Keratinocyte (primary cell): ENCODE measurements around the gene HERC3. TPM values are rescaled to one million over a fixed set of nuclear protein-coding genes. Genes with fewer than 3 reads are reported as not detected.

Experiments
- DNase-seq: peaks from one replicate; pipeline ENCODE4 v3.0.0-alpha.2; 2011; ENCODE audit warnings: low read depth, missing footprints, low spot score
- FAIRE-seq: peaks from 2 replicates; lab custom pipeline; 2011; peaks lifted over from hg19 to GRCh38; lab: Jason Lieb, UNC
- H2AFZ ChIP-seq: 2 replicates; pipeline ENCODE4 v1.6.0; 2012; ENCODE audit warnings: low read length, control low read depth, inconsistent platforms; ENCODE audit not compliant: control insufficient read depth
- H3K27ac ChIP-seq: 2 replicates; pipeline ENCODE4 v1.5.1; 2011; ENCODE audit warnings: low read length; ENCODE audit not compliant: control insufficient read depth, insufficient read depth
- H3K27me3 ChIP-seq: 3 replicates; pipeline ENCODE4 v1.6.0; 2011; ENCODE audit warnings: low read length; ENCODE audit not compliant: control insufficient read depth, insufficient read depth; ENCODE audit errors: extremely low read depth
- H3K36me3 ChIP-seq, 2 experiments: 2 replicates in 1 of 2; 3 replicates in 1 of 2; pipeline ENCODE4 v1.5.1; 2011; ENCODE audit warnings: low read length in 2 of 2, mild to moderate bottlenecking in 1 of 2; ENCODE audit not compliant: control insufficient read depth in 2 of 2, insufficient read depth in 2 of 2; ENCODE audit errors: extremely low read depth in 1 of 2
- H3K4me1 ChIP-seq: 3 replicates; pipeline ENCODE4 v1.5.1; 2011; ENCODE audit warnings: low read length; ENCODE audit not compliant: control insufficient read depth, insufficient read depth; ENCODE audit errors: extremely low read depth
- H3K4me2 ChIP-seq: 3 replicates; pipeline ENCODE4 v1.6.0; 2011; ENCODE audit warnings: low read depth, low read length; ENCODE audit not compliant: control insufficient read depth, insufficient read depth; ENCODE audit errors: extremely low read depth
- H3K4me3 ChIP-seq, 3 experiments: fragments of 200-600 bp in 1 of 3; sonication (generic) in 1 of 3; 2 replicates in 2 of 3; 3 replicates in 1 of 3; pipeline ENCODE4 v1.5.1; 2011 to 2016; ENCODE audit warnings: low read length in 3 of 3, mild to moderate bottlenecking in 3 of 3, control low read depth in 2 of 3, inconsistent platforms in 1 of 3, low read depth in 1 of 3, mixed read lengths in 1 of 3, mixed run types in 1 of 3, moderate library complexity in 1 of 3; ENCODE audit not compliant: control insufficient read depth in 2 of 3, insufficient read depth in 2 of 3; ENCODE audit errors: extremely low read depth in 1 of 3
- H3K79me2 ChIP-seq: 2 replicates; pipeline ENCODE4 v1.6.0; 2012; ENCODE audit warnings: low read length; ENCODE audit not compliant: control insufficient read depth, insufficient read depth
- H3K9ac ChIP-seq: 3 replicates; pipeline ENCODE4 v1.6.0; 2011; ENCODE audit warnings: low read length; ENCODE audit not compliant: control insufficient read depth, insufficient read depth; ENCODE audit errors: extremely low read depth
- H3K9me1 ChIP-seq: 3 replicates; pipeline ENCODE4 v1.6.0; 2011; ENCODE audit warnings: low read length; ENCODE audit not compliant: control insufficient read depth, insufficient read depth; ENCODE audit errors: extremely low read depth
- H3K9me3 ChIP-seq: 2 replicates; pipeline ENCODE4 v1.5.1; 2012; ENCODE audit warnings: low read depth, low read length; ENCODE audit not compliant: control insufficient read depth
- H4K20me1 ChIP-seq: 3 replicates; pipeline ENCODE4 v1.6.0; 2011; ENCODE audit warnings: low read length; ENCODE audit not compliant: control insufficient read depth, insufficient read depth; ENCODE audit errors: extremely low read depth
- EZH2 ChIP-seq: IDR thresholded peaks from one replicate; pipeline ENCODE4 v1.6.1; 2012; ENCODE audit warnings: inconsistent platforms, mild to moderate bottlenecking, low read length, moderate library complexity
- dilution Hi-C: fragments of 300-500 bp; cut with MboI; formaldehyde crosslinking; loops from one replicate; pipeline ENCODE4 v1.7.0; 2020; ENCODE audit warnings: low sequenced_read_pairs; ENCODE audit not compliant: extremely low pct_ligation_motif_present
- polyA plus RNA-seq, 5 experiments: library from polyadenylated mRNA; depleted of rRNA in 3 of 5; stranded (reverse) in 3 of 5; stranded (forward) in 1 of 5; unstranded in 1 of 5; fragments of >200 nt; gene quantifications; 1 replicate in 1 of 5; 2 replicates in 3 of 5; 3 replicates in 1 of 5; pipeline versions ENCODE4 v1.2.1 to v1.2.3, GENCODE V29; 2011 to 2012; ENCODE audit warnings: missing spikeins in 2 of 5, low read depth in 1 of 5, low replicate concordance in 1 of 5
- TF ChIP-seq, protein P1 (sequence below), 3 experiments: IDR thresholded peaks in 1 of 3; conservative IDR thresholded peaks in 1 of 3; optimal IDR thresholded peaks in 1 of 3; 2 replicates in 2 of 3; 3 replicates in 1 of 3; pipeline versions ENCODE3 to v1.5.1; 2011; ENCODE audit warnings: low read length in 3 of 3, mild to moderate bottlenecking in 3 of 3, moderate library complexity in 2 of 3, control low read depth in 1 of 3, inconsistent platforms in 1 of 3; ENCODE audit not compliant: insufficient read depth in 2 of 3; ENCODE audit errors: extremely low read depth in 1 of 3

The HERC3 gene
- polyA plus RNA-seq, 1 donor (not counting 4 experiments of a cell fraction or from before 2014, with no cell fraction given) = 26.3 TPM

DNA sequence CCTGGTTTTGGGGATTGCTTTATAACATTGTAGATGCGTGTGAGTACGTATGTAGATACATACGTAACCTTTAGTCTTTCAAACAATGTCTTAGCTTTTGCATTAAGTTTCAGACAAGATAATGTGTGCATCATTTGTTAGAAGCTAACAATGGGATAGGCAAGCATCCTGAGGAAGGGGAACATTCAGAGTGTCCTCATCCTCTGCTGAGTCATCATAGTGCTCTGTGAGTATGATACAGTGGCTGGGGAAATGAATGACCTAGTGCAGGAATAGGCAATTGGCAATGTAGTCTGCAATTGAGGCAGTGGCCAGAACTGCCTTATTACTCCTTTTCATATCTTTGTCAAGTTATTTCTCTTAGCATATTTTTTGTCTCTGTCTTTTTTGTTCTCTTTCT lies 98.1 kb downstream of the HERC3 start:
- no peaks in the 10 kb centered on the region for H3K27me3 ChIP-seq
- H3K36me3 ChIP-seq = peaks cover 0 to 21% of the 10 kb centered on the region in 2 experiments
- H3K9me3 ChIP-seq = no peaks in the 10 kb centered on the region
- H3K9me1 ChIP-seq = no peaks in the 10 kb centered on the region
- no peak overlapping the region for H3K4me2 ChIP-seq
- no peak overlapping the region for H3K27ac ChIP-seq
- H2AFZ ChIP-seq = no peak overlapping the region
- dilution Hi-C loops = no loop called here
- TF ChIP-seq EZH2 = no peak
- TF ChIP-seq, protein P1, sequence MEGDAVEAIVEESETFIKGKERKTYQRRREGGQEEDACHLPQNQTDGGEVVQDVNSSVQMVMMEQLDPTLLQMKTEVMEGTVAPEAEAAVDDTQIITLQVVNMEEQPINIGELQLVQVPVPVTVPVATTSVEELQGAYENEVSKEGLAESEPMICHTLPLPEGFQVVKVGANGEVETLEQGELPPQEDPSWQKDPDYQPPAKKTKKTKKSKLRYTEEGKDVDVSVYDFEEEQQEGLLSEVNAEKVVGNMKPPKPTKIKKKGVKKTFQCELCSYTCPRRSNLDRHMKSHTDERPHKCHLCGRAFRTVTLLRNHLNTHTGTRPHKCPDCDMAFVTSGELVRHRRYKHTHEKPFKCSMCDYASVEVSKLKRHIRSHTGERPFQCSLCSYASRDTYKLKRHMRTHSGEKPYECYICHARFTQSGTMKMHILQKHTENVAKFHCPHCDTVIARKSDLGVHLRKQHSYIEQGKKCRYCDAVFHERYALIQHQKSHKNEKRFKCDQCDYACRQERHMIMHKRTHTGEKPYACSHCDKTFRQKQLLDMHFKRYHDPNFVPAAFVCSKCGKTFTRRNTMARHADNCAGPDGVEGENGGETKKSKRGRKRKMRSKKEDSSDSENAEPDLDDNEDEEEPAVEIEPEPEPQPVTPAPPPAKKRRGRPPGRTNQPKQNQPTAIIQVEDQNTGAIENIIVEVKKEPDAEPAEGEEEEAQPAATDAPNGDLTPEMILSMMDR (optimal IDR thresholded peaks at IDR 0.05 in 1 of 3, IDR thresholded peaks at IDR 0.05 in 1 of 3, conservative IDR thresholded peaks at IDR 0.05 in 1 of 3; ENCODE audit: extremely low read depth in 1 of 3, insufficient read depth in 2 of 3, low read length in 3 of 3) = no peak
- no peak for DNase-seq
- FAIRE-seq = no peak
- H3K4me3 ChIP-seq = no peak overlapping the region
- no peaks in the 10 kb centered on the region for H4K20me1 ChIP-seq
- H3K4me1 ChIP-seq = no peaks in the 10 kb centered on the region
- H3K9ac ChIP-seq = no peak overlapping the region
- no peaks in the 10 kb centered on the region for H3K79me2 ChIP-seq

DNA sequence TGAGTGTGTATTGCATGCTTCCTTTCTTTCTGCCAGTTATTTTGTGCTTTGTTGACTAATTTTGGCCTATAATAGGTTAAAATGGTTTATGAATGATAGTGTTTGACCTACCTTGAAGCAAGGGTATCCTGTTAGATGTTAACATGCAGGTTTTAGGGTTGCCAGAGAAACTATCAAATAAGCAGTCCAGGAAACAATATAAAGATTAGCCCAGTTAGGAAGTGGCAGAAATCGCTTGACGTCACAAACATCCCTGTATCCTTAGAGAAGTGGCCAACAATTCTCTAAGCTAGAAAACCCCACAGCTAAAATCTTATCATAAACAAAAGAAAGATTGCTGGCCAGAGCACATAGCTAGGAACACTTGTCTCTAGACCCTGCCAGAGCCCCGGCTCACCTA lies 101.5 kb downstream of the HERC3 start:
- Histone ChIP-seq H3K27ac (no peak overlapping the region), H3K9ac (no peak overlapping the region), H3K4me2 (no peak overlapping the region), H3K79me2 (no peaks in the 10 kb centered on the region), H3K4me1 (peaks cover 2% of the 10 kb centered on the region), H3K36me3 (peaks cover 0 to 12% of the 10 kb centered on the region in 2 experiments), H4K20me1 (no peaks in the 10 kb centered on the region), H3K9me1 (no peaks in the 10 kb centered on the region), H3K9me3 (no peaks in the 10 kb centered on the region), H3K27me3 (no peaks in the 10 kb centered on the region), H2AFZ (no peak overlapping the region), H3K4me3 (no peak overlapping the region)
- dilution Hi-C loops = no loop called here
- FAIRE-seq = no peak
- DNase-seq = no peak
- TF ChIP-seq EZH2 = no peak
- TF ChIP-seq, protein P1 (optimal IDR thresholded peaks at IDR 0.05 in 1 of 3, IDR thresholded peaks at IDR 0.05 in 1 of 3, conservative IDR thresholded peaks at IDR 0.05 in 1 of 3; ENCODE audit: extremely low read depth in 1 of 3, insufficient read depth in 2 of 3, low read length in 3 of 3) = no peak
